AG04450 (cell line): ENCODE measurements around the gene ZRSR2. TPM values are rescaled to one million over a fixed set of nuclear protein-coding genes. Genes with fewer than 3 reads are reported as not detected.

Source experiments
- CTCF ChIA-PET: fragments of 300-600, 350-600 bp; formaldehyde crosslinking; extraction: SDS; loops from one replicate; lab custom pipeline; 2022; ENCODE audit warnings: antibody characterized with exemption, inconsistent platforms; lab: Charles Lee
- POLR2A ChIA-PET: fragments of 350-600 bp; formaldehyde crosslinking; extraction: SDS; loops from one replicate; lab custom pipeline; 2021; ENCODE audit warnings: antibody characterized with exemption, inconsistent platforms; lab: Yijun Ruan, JAX
- DNase-seq: peaks from one replicate; pipeline ENCODE4 v3.0.0-alpha.2; 2011; ENCODE audit warnings: low read depth, low spot score
- H3K27ac ChIP-seq: one replicate; pipeline ENCODE4 v1.5.1; 2012; ENCODE audit warnings: low read depth, low read length, control low read depth
- H3K27me3 ChIP-seq: one replicate; pipeline ENCODE4 v1.6.0; 2012; ENCODE audit warnings: low read length; ENCODE audit not compliant: control insufficient read depth, insufficient read depth
- H3K4me3 ChIP-seq: 2 replicates; pipeline ENCODE4 v1.5.1; 2011; ENCODE audit warnings: mild to moderate bottlenecking, low read depth, low read length, control low read depth
- H3K9me3 ChIP-seq: 2 replicates; pipeline ENCODE4 v1.5.1; 2012; ENCODE audit warnings: low read length; ENCODE audit not compliant: control insufficient read depth, insufficient read depth
- CTCF ChIP-seq: IDR thresholded peaks from 2 replicates; pipeline ENCODE4 v1.5.1; 2011; ENCODE audit warnings: low read depth, low read length, control low read depth, inconsistent platforms
- polyA plus RNA-seq: library from polyadenylated mRNA; depleted of rRNA; stranded (reverse); fragments of >200 nt; gene quantifications from 2 replicates; pipeline ENCODE4 v1.2.3, GENCODE V29; 2011; rRNA removed

ZRSR2 gene
- polyA plus RNA-seq, 1 experiment: 7.7 TPM

- peak; percentile 7 for DNase-seq
- no peaks in the 10 kb centered on the region for H3K9me3 ChIP-seq
- no peaks in the 10 kb centered on the region for H3K27me3 ChIP-seq
- no peak for TF ChIP-seq CTCF
- POLR2A ChIA-PET: no interaction called here
- CTCF ChIA-PET: no interaction called here
- H3K4me3 ChIP-seq: no peak overlapping the region
- H3K27ac ChIP-seq: no peak overlapping the region
These were observed 74.3 kb downstream of the ZRSR2 start for GRCh38 chrX:15864629-15865028.

- Histone ChIP-seq H3K27me3 (no peaks in the 10 kb centered on the region), H3K4me3 (no peak overlapping the region), H3K27ac (no peak overlapping the region), H3K9me3 (no peaks in the 10 kb centered on the region)
- ChIA-PET CTCF (no interaction called here), POLR2A (no interaction called here)
- no peak for TF ChIP-seq CTCF
- DNase-seq: no peak
These were observed 75.9 kb downstream of the ZRSR2 start for GRCh38 chrX:15866147-15866546.

- CTCF ChIA-PET: no interaction called here
- TF ChIP-seq CTCF: no peak
- Histone ChIP-seq H3K9me3 (no peaks in the 10 kb centered on the region), H3K27me3 (no peaks in the 10 kb centered on the region), H3K4me3 (no peak overlapping the region), H3K27ac (no peak overlapping the region)
- POLR2A ChIA-PET: no interaction called here
- DNase-seq: no peak
These were observed 79.4 kb downstream of the ZRSR2 start for GRCh38 chrX:15869695-15870094.

GRCh38 chrX:15870310-15870709, 80.0 kb downstream of the ZRSR2 start:
- Histone ChIP-seq H3K9me3 (no peaks in the 10 kb centered on the region), H3K27ac (no peak overlapping the region), H3K27me3 (no peaks in the 10 kb centered on the region), H3K4me3 (no peak overlapping the region)
- POLR2A ChIA-PET: no interaction called here
- no peak for TF ChIP-seq CTCF
- CTCF ChIA-PET: no interaction called here
- DNase-seq: no peak

Other genes starting within 250 kb of the ZRSR2 start
- 0.02 TPM in 1 of 2 replicates, not detected in the other for gene ACE2, start 189.5 kb upstream of the ZRSR2 start, polyA plus RNA-seq
- 0.26 and 0.29 TPM in 2 replicates for gene CLTRN, start 125.7 kb upstream of the ZRSR2 start, polyA plus RNA-seq
- gene CA5B, start 52.2 kb upstream of the ZRSR2 start, polyA plus RNA-seq: 3.5 and 4.5 TPM in 2 replicates
- gene AP1S2, start 64.3 kb downstream of the ZRSR2 start, polyA plus RNA-seq: 42.6 and 60.8 TPM in 2 replicates